Measurements from ENCODE around the gene NEGR1.

Gene NEGR1

DNA sequence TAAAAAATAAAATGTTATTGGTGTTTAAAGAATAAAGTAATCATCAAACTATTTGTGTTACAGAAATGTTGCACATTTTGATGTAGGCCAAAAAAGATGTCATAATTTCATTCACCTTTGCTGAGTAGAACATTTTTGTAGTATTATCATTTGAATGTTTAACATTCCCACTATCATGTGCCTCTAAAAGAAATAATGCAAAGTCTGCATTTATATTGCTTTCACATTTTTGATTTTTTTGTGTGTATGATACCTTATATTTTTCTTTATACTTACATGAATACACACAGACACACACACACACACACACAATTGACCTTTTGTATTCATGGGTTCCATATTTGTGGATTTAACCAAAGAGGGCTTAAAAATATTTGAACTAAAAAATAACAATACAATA is 657.3 kb downstream of the NEGR1 start:
- DNase-seq (ENCODE audit: low spot score) = no peak

GRCh38 chr1:71623888-71624287 is 658.5 kb downstream of the NEGR1 start:
- no peak for DNase-seq (ENCODE audit: low spot score)

- no peak for DNase-seq (ENCODE audit: low spot score)
Observed at GRCh38 chr1:71621785-71622184, 660.6 kb downstream of the NEGR1 start.

DNA sequence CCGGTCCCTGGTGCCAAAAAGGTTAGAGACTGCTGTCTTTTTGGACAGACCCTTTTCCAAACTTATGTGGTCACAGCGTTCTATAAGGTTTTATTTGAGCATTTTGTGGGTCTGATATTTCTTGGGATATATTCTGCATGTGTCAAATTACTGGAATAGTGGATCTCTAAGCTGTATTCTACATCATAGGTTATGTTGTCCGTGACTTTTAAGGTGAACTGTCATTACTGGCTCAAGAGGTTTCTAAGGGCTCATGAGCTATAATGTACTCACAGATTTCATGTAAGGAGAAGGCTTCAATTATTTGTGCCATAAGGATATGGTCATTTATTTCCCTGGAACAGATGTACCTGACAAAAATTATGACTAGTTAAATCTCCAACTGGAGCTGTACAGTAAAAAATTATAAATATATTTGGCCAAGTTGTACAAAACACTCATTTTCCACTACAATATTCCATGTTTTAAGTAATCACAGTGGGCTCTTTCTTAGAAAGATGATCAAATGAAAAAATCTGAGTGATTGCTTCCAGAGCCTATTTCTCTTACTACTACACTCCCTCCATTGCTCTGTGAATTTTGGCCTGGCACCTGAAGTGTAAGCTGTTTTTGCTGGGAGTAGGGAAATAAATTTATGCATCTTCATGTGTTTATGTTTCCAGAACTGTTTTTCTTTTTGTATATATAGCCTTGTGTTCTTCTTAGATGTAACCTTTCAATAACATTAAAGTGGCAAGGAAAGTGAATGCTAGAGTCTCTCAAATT is 663.4 kb downstream of the NEGR1 start:
- no peak for DNase-seq (ENCODE audit: low spot score)

DNA sequence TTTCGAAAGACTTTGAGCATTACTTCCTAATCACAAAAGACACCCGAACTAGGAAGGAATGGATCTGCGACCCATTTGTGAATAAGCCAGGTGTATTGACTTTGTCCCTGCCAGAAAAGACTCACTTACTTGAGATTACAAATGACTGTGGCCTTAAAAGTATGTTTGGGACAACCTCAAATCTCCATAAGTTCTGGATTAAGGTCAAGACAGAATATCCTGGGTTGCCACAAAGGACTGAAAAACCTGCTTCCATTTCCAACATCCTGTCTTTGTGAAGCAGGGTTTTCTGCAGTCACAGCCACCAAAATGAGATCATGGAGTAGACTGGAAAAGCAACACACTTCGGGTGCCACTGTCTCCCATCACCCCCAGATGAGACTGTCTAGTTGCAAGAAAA is 664.1 kb downstream of the NEGR1 start:
- no peak for DNase-seq (ENCODE audit: low spot score)

GRCh38 chr1:71610476-71610875 is 671.9 kb downstream of the NEGR1 start:
- no peak for DNase-seq (ENCODE audit: low spot score)

DNA sequence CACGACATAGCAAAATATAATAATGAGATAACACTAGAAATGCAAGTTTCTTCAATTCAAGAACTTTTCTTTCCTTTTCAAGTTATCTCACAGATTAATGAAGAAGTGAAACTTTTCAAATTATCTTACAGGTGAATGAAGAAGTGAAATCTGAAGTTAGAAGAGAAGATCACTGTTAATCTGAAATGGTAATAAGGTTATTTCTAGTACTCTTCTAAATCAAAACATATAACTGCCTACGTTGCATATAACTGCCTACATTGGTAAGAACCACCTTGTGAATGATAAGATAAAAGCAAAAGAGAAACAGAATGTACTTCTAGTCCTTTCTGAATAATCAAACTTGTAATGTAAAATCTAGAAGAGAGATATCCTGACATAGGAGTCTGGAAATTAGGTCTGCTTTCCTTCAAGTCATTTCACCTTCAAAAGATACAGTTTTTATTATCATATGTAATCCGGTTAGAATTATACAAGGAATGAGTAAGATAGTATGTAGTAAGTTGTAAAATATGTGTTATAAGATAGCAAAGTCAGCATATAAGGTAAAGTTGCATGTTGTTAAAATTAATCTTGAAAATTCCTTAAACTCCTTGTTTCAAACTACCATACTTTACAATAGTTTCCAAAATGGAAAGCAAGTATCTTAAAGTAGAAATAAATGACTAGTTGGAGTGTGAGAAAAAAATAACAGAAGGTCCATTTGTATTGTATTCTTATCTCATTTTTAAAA is 679.1 kb downstream of the NEGR1 start:
- DNase-seq (ENCODE audit: low spot score) = no peak

- DNase-seq (ENCODE audit: low spot score) = no peak
Observed at GRCh38 chr1:71600023-71600422, 682.3 kb downstream of the NEGR1 start.

DNA sequence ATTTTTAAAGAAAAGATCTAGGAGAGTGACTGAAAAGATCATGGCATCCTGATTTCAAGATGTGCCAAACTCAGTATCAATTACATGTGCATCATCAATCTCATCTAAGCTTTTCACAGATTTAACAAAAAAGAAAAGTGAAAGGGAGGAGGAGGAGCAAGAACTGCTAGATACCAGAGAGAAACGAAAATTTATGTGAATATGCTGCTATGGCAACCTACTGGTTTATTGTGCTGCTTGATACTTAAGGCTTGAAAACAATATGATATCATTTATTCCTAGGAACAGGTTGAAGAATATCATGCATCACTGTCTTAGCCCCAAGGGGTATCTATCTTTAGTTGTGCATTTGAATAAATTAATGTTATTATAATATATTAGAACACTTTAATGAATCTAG is 683.0 kb downstream of the NEGR1 start:
- DNase-seq (ENCODE audit: low spot score) = no peak

DNA sequence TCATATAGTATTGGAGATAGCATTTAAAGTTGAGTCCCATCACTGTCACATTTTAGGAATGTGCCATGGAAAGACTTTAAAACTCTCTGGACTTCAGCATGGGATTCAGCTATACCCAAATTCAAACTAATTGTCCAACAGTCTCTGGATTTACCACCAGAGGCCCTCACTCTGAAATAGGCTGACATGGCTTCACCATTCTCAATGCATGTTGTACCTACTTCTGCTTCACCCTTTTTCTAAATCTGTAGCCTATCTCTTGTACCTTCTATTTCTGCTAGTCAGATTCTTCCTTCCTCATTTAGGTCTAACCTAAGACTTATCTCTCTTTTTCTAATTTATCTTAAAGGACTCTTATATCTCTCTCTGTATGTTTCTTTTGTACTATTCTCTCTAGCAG is 688.8 kb downstream of the NEGR1 start:
- no peak for DNase-seq (ENCODE audit: low spot score)

DNA sequence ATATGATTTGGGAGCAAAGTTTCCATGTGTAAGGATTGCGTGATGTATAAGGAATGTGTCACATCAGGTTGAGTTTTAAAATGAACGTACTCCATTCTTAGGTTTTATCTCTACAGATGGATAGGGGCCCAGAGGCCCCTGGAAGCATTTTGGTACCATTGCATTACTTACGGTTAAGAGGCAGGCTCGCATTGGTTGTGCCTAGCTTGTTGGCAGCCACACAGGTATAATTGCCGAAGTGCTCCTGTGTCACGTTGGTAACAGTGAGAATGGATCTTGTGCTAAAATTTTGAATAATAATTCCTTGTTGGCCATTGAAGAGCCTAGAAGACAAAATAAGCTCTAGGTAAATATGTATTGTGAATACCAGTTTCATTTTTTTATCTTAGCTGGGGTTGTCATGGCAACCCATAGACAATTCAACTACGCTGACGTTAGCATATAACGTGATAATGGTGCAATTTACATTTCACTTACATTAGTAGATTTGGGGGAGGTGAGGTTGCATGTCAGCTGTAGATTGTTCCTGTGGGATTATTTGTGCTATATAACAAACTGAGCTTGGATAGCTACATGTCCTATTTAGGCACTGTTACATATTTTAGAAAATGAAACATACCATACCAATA is 689.6 kb downstream of the NEGR1 start:
- no peak for DNase-seq (ENCODE audit: low spot score)

DNA sequence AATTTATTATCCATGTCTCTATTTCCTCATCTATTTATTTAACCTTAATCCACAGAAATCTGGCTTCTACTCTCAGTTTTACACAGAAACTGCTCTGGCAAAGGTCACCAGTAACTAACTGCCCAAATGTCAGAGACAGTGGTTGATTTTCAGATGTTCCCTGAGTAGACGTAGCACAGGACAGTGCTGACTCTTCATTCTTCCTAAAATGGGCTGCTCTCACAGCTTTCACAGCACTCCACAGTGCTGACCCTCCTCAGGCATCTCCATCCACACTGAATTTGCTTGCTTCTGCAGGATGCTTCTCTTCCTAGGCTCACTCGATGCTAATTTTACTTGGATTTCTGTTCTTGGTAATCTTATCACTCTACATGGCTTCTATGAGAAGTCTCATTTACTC is 693.3 kb downstream of the NEGR1 start:
- no peak for DNase-seq (ENCODE audit: low spot score)

DNA sequence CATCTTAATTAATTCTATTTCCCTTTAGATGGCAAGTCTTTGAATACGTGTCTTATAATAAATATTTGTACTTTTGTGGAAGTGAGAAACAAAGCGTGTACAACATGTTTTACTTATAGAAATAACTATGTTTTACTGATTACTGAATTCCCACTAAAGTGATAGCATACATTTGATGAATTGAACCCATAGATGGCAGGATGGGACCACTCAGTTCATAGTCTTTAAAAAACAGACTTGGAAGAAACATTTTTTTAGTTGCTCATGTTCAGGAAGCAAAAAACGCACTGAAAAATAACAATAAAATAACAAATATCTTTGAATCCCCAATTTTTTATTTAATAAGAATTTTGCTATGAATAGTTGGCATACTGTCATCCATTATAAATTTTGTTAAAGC is 694.4 kb downstream of the NEGR1 start:
- no peak for DNase-seq (ENCODE audit: low spot score)

GRCh38 chr1:71586030-71586429 is 696.3 kb downstream of the NEGR1 start:
- no peak for DNase-seq (ENCODE audit: low spot score)

- DNase-seq (ENCODE audit: low spot score) = no peak
Observed at GRCh38 chr1:71583756-71584155, 698.6 kb downstream of the NEGR1 start.

DNA sequence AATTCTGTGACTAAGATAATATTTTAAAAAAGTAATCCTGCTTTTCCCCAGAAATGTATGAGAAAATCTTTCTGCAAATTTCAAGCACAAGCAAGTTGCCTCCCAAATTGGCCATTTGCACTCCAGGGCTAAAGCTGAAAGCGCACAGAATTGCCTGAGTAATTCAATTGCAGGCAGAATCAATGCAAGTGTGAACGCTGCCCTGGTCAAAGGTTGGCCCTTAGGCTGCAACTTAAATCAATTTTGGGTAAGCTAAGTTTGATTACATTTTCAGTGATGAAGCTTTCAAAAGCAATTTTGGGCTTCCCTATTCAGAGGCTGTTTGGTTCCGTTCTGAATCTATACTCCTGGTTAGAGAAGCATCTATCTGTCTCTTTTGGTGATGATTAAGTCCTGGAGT is 699.7 kb downstream of the NEGR1 start:
- no peak for DNase-seq (ENCODE audit: low spot score)

DNA sequence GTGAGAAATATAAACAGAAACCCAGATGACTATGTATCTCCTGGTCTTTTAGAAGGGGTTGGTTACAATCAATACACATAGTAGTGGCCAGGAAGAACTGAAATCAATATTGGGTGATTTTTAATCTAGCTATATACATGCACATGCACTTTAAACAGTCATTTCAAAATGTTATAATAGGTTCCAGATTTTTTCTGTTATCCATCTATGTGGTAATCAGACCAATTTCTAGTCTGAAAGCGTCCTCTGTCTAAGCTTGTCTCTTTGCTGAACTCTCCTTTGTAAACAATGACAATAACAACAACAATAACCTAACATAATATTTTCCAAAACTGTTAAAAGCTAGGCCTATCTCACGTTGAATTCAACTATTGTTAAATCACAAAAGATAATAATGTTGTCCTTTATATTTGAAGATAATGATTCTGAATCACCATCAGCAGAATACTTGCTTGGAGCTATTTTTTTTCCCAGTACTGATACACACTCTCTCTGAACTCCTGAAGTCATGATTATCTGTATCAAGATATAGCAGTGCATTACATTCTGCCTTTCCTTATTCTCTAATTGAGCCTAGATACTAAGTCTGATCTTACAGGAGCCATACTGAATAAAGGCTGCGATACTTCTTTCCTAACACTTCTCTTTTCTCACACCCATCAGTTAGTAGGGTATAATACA is 704.7 kb downstream of the NEGR1 start:
- no peak for DNase-seq (ENCODE audit: low spot score)

DNA sequence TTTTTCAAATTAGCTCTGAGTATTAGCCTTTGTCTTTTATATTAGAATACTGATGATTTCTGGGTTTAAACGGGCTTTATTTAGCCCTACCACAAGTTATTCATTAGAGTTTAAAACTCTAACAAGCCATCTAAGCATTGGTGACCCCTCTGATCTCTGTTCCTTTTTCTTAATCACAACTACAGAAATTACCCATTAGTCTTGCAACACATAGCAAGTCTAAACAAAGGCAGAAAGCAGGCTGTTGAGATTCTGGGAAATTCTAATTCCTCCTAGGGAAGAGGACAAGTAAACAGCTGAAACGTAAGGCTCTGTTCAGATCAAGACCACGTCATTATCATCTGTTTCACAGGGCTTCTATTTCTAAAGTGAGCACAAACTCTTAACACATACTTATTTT is 710.3 kb downstream of the NEGR1 start:
- no peak for DNase-seq (ENCODE audit: low spot score)

DNA sequence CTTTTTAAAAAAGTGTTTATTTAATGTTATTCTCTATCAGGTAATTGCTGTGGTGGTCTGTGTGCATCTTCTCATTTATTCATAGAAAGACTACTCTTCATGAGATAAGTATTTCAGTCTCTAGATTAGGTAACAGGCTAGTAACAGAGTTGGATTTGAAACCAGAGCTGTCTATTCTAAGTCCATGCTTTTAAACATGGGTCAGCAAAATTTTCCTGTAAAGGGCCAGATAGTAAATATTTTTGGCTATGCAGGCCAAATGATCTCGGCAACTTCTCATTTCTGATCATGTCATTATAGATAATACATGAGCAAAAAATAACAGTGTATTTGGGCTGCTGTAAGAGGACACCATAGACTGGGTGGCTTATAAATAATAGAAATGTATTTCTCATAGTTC is 715.9 kb downstream of the NEGR1 start:
- DNase-seq (ENCODE audit: low spot score) = no peak

DNA sequence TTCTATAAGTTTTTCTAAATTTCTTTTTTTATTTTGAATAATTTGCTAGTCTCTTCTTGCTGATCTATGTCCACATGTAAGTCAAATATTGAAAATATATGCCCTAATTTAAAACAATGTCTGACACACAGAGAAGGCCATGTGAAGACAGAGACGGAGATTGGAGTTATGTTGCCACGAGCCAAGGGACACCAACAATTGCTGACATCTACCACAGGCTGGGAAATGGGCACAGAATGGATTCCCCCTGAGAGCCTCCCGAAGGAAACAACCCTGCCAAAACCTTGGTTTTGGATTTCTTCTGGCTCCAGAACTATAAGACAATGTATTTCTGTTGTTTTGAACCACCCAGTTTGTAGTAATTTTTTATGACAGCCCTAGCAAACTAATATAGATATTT is 716.5 kb downstream of the NEGR1 start:
- no peak for DNase-seq (ENCODE audit: low spot score)

- DNase-seq (ENCODE audit: low spot score) = no peak
Observed at GRCh38 chr1:71565262-71565661, 717.1 kb downstream of the NEGR1 start.

DNA sequence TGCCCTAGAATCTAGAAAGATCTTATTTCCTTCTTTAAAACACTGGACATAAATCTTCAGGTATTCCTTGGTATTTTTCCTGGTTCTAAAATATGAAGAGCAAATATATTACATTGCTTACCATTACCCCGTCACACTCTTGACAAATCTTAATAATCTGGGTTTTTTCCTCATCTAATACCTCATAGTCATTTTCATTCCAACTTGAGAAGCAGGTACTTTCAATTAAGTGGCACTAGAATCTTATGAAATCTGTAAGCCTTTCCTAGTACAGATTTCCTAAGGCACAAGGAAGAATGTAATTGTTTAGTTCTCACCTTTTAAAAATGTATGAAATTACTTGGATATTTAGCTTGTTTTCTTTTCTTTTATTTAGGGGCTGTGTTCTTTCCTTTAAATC is 720.0 kb downstream of the NEGR1 start:
- DNase-seq (ENCODE audit: low spot score) = no peak

DNA sequence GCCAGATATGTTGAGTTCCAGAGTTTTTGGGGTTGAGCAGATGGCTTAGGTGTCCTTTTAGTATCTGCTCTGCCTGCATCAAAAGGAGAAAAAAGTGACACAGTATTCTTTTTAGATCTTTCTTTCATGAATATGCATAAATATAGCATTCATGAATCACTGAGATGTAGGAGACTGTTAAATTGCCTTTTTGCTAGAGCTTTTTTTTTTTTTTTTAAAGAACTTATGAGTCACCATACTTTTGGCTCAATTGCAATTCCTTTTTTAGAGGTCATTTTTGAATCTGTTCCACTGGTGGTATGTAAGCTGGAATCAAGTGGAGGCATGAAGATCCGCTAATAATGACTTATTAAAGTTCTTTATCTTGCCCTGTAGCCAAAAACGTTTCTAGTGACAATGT is 720.6 kb downstream of the NEGR1 start:
- DNase-seq (ENCODE audit: low spot score) = no peak

All from left forelimb (tissue), 1 donor.